Large intestine (tissue), 3 donors: Measurements from ENCODE around the gene GNAS-AS1. TPM values are rescaled to one million over a fixed set of nuclear protein-coding genes. Genes with fewer than 3 reads are reported as not detected.
A peak's percentile ranks its signal among the peaks of the same experiment; 100 is the strongest.
"Not testable (repeated sequence)": the region's sequence is repeated elsewhere in the genome, so short reads cannot be mapped to it uniquely, and the experiment has no call there.

Source experiments
- DNase-seq, 2 donors: peaks; one replicate each; pipeline versions ENCODE4 v3.0.0 to v3.0.0-alpha.2; 2013
- H3K27ac ChIP-seq: one replicate; pipeline ENCODE4 v1.5.1; 2013; ENCODE audit warnings: low read length
- H3K27me3 ChIP-seq: 2 replicates; pipeline ENCODE4 v1.6.1; 2013; ENCODE audit warnings: low read length; ENCODE audit not compliant: control insufficient read depth, insufficient read depth
- H3K36me3 ChIP-seq: 2 replicates; pipeline ENCODE4 v1.6.1; 2013; ENCODE audit warnings: low read length; ENCODE audit not compliant: control insufficient read depth, insufficient read depth
- H3K4me1 ChIP-seq: one replicate; pipeline ENCODE4 v1.6.1; 2013; ENCODE audit warnings: low read length; ENCODE audit not compliant: control insufficient read depth, insufficient read depth
- H3K4me3 ChIP-seq: one replicate; pipeline ENCODE4 v1.5.1; 2013; ENCODE audit warnings: low read length
- H3K9me3 ChIP-seq: one replicate; pipeline ENCODE4 v1.6.1; 2013; ENCODE audit warnings: mild to moderate bottlenecking, low read depth, low read length, moderate library complexity; ENCODE audit not compliant: control insufficient read depth
- WGBS: methylation state at CpG from one replicate; pipeline ENCODE4 v1.1.5; 2013; ENCODE audit warnings: low lambda C conversion rate; ENCODE audit not compliant: insufficient coverage; 5-methylcytosine and 5-hydroxymethylcytosine counted together
- polyA plus RNA-seq: library from polyadenylated mRNA; unstranded; fragments of 120-200 nt; gene quantifications from one replicate; pipeline ENCODE4 v1.2.1, GENCODE V29; 2013

The GNAS-AS1 gene
- polyA plus RNA-seq, 1 donor: 0.40 TPM

DNA sequence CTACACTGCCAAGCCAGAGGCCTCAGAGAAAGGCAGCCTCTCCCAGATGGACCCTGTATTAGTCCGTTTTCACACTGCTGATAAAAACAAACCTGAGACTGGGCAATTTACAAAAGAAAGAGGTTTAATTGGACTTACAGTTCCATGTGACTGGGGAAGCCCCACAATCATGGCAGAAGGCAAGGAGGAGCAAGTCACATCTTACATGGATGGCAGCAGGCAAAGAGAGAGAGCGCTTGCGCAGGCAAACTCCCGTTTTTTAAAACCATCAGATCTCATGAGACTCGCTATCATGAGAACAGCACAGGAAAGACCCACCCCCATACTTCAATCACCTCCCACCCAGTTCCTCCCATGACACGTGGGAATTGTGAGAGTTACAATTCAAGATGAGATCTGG is 30.2 kb downstream of the GNAS-AS1 start:
- not testable (repeated sequence) for H3K4me3 ChIP-seq, H3K27ac ChIP-seq, H3K27me3 ChIP-seq, H3K36me3 ChIP-seq, DNase-seq, H3K9me3 ChIP-seq, H3K4me1 ChIP-seq
- WGBS: no CpG with 5 or more reads among the region's 6 CpGs

DNA sequence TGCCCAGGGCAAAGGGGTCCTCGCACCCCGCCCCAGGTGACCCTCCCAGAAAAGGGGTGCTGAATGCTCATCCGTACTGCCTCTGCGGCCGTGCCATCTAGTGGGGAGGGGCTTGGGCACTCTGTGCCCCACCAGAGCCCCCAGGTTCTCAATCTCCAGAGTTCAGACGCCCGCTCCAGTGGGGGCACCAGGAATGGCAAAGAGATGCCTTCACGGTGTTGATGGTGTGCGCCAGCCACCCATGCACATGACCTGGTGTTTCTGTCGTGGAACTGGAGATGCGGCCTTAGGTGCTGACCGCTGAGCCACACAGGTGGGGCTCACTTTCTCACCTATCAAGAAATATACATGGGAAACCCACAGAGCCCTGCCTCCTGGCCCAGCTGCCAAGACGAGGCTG is 30.8 kb downstream of the GNAS-AS1 start:
- H3K9me3 ChIP-seq: peaks cover 3% of the 10 kb centered on the region
- no peak overlapping the region for H3K27ac ChIP-seq
- H3K4me1 ChIP-seq: no peaks in the 10 kb centered on the region
- H3K27me3 ChIP-seq: no peaks in the 10 kb centered on the region
- H3K4me3 ChIP-seq: no peak overlapping the region
- no CpG with 5 or more reads among the region's 13 CpGs for WGBS
- H3K36me3 ChIP-seq: no peaks in the 10 kb centered on the region
- DNase-seq: no peak

DNA sequence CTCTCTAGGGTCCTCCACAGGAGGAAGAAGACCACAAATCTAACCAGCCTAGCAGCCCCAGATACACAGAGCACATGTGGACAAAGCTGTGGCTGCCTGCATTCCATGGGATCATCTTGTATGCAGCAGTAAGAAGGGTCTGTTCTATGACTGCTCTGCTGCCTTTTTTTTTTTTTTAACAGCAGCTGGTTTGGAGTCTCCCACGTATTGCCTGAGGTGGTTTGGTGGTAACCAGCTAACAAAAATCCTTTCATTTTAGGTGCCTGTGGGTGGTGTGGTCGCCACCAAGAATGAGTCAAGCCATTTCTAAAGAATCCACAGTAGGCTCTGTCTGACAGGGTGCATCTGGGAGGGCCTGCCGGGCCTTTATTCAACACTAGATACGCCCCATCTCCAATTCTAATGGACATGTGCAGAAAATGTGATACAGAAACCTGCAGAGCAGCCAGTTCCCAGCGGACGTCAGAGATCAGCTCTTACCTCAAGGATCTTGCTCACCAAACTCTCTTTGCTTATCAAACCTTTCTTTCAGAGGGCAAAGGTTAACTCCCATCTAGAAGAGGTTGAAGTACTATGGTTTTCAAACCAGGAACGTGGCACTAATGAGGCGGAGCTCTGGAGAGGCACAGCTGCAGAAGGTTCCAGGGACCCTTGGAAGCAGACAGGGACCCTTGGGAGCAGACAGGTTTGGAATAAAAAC is 32.0 kb downstream of the GNAS-AS1 start:
- peak in 1 of 2 donors; percentile 30 for DNase-seq
- no CpG with 5 or more reads among the region's 8 CpGs for WGBS

DNA sequence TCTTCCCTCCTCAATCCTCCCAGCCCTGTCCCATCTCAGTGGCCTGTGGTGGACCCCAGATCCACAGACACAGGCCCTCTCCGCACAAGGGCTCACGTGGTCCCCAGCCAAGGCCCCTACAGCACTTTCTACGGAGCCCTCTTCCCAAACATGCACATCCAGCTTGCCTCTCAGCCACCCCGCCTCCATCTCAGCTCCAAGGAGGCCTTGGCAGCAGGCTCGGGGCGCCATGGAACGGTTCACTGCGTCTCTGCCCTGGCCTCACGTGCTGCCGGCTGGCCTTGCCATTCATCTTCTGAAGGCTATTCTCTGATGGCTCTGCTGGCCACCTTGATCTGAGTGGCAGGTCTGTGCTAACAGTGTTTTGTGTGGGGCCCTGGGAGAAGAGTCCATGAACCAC is 33.0 kb downstream of the GNAS-AS1 start:
- Histone ChIP-seq H3K27ac (no peak overlapping the region), H3K27me3 (no peaks in the 10 kb centered on the region), H3K9me3 (peaks cover 3% of the 10 kb centered on the region), H3K4me1 (no peaks in the 10 kb centered on the region), H3K36me3 (no peaks in the 10 kb centered on the region), H3K4me3 (no peak overlapping the region)
- no peak for DNase-seq
- WGBS: no CpG with 5 or more reads among the region's 10 CpGs

More for the DNA sequence above, 32.0 kb downstream of the GNAS-AS1 start:
- Histone ChIP-seq H3K27me3 (no peaks in the 10 kb centered on the region), H3K27ac (no peak overlapping the region), H3K36me3 (no peaks in the 10 kb centered on the region), H3K4me3 (no peak overlapping the region), H3K4me1 (no peaks in the 10 kb centered on the region), H3K9me3 (peaks cover 3% of the 10 kb centered on the region)

DNA sequence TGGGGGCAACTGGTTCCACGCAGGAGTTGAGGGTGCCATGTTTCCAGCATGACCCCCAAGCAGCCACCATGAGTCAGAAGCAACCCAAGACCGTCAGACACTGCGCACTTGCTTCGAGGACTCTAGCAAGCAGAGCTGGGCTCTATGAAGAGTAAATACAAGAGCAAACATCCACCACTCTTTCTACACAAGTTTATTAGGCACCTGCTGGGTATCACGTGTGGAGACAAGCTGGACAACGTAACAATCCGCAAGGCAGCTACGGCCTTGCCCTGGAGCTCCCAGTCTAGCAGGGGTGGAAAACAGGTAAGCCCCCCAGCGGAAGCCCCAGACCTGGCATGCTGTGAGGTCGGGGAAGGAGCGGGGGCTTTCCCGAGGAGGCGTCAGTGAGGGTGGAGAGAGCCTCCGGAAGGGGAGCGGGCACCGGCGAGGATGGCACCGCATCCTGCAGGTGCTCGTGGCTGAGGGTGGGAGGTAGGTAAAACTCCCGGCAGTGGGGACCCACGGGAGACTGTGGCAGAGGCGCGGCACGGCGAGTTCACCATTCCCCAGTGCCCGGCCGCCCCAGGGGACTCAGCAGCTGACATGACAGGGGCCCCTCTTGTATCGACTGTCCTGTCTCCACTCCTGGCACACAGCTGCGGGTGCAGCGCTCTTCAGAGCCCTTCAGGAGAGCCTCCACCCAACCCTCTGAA is 33.6 kb downstream of the GNAS-AS1 start:
- DNase-seq: no peak
- Histone ChIP-seq H3K4me3 (no peak overlapping the region), H3K9me3 (peaks cover 3% of the 10 kb centered on the region), H3K36me3 (no peaks in the 10 kb centered on the region), H3K27me3 (peaks cover 2% of the 10 kb centered on the region), H3K27ac (no peak overlapping the region), H3K4me1 (no peaks in the 10 kb centered on the region)
- no CpG with 5 or more reads among the region's 30 CpGs for WGBS

DNA sequence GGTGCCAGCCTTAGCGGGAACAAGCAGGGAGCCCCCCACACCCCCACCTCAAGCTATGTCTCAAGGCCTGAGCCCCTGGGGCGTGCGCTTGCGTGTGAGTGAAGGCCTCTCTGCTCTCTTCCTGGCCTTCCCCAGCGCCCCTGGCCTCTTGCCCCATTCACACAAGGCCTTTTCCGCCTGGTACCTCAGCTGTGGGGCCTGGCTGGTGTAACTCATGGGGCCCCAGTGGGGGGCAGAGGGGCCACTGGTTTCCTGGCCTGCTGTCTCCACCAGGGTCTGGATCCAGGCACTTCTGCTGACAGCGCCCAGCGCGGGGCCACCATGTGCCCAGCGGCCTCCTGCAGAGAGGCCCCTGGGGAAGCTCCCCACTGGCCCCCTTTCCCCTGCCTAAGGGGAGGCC is 34.7 kb downstream of the GNAS-AS1 start:
- WGBS: no CpG with 5 or more reads among the region's 10 CpGs
- Histone ChIP-seq H3K27ac (no peak overlapping the region), H3K36me3 (no peaks in the 10 kb centered on the region), H3K4me1 (no peaks in the 10 kb centered on the region), H3K27me3 (peaks cover 7% of the 10 kb centered on the region), H3K9me3 (peaks cover 3% of the 10 kb centered on the region), H3K4me3 (no peak overlapping the region)
- no peak for DNase-seq

DNA sequence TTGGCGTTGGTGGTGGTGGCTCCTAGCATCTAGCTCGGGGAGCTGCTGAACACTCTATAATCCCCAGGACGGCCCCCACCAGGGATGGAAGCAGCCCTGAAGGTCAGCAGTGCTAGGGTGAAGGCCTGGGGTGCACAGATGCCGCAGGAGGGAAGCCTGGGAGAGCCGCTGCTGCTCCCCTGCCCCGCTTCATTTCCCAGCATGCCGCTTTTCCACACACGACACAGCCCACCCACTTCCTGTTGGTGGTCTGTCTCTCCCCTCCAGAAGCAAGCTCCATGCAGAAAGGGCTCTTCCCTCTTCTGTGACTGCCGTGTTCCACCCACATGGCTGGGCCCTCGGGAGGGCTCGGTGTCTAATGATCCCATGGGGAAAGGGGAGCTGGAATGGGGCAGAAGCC is 35.3 kb downstream of the GNAS-AS1 start:
- peaks cover 7% of the 10 kb centered on the region for H3K27me3 ChIP-seq
- no CpG with 5 or more reads among the region's 11 CpGs for WGBS
- H3K36me3 ChIP-seq: no peaks in the 10 kb centered on the region
- no peak overlapping the region for H3K4me3 ChIP-seq
- no peak overlapping the region for H3K27ac ChIP-seq
- H3K9me3 ChIP-seq: no peaks in the 10 kb centered on the region
- no peak for DNase-seq
- H3K4me1 ChIP-seq: no peaks in the 10 kb centered on the region

DNA sequence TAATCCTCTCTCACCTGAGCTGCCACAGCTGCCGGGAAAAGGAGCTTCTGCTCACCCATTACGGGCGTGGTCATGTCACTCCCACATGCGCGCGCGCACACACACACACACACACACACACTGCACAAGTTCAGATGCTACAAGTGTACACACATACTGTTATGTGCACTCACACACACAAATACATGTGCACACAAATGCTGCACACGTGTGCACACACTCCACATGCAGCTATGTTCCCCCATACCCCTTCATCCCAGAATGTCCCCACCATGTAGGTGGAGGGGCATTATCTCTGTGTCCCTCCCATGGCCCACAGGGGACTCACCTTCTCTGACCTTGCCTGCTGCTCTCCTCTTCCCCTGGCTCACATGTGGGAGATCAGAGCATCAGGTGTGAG is 37.3 kb downstream of the GNAS-AS1 start:
- Histone ChIP-seq H3K36me3 (no peaks in the 10 kb centered on the region), H3K27ac (no peak overlapping the region), H3K27me3 (peaks cover 7% of the 10 kb centered on the region), H3K9me3 (no peaks in the 10 kb centered on the region), H3K4me1 (no peaks in the 10 kb centered on the region), H3K4me3 (no peak overlapping the region)
- WGBS: no CpG with 5 or more reads among the region's 8 CpGs
- no peak for DNase-seq

DNA sequence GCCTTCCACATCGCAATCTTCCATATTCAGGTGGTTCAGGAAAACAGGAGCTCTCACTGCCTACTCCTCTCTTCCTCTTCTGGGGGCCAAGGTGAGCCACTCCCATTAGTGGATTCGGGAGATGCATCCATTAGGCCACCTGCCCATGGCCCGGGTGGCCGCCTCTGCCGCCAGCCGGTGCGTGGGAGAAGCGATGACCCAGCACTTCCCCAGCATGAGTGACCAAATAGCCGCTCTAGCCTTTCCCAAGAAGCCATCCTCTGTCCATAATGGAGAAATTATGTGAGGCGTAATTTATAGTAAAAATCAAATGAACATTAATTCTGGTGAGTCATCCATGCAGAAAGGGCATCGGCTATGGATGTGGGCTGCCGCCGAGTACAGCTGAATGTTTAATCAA is 39.4 kb downstream of the GNAS-AS1 start:
- H3K9me3 ChIP-seq: no peaks in the 10 kb centered on the region
- no peak for DNase-seq
- WGBS: no CpG with 5 or more reads among the region's 13 CpGs
- peaks cover 7% of the 10 kb centered on the region for H3K27me3 ChIP-seq
- H3K27ac ChIP-seq: no peak overlapping the region
- H3K4me1 ChIP-seq: no peaks in the 10 kb centered on the region
- H3K36me3 ChIP-seq: no peaks in the 10 kb centered on the region
- no peak overlapping the region for H3K4me3 ChIP-seq

DNA sequence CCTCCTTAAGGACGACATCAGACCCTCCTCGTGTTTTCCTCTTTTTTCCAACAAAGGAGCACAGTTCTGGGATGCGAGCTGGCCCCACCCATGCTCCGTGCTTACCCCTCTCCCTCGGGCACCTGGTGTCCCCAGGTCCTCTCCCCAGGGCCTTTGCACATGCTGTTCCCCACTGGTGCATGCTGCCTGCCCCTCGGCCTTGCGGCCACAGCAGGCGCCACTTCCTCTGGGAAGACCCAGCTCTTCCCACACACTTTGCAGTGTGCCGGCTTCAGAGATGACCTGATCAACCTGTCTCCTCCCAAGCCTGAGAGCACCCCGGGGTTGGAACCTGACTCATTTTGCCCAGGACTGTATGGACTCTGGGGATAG is 39.8 kb downstream of the GNAS-AS1 start:
- Histone ChIP-seq H3K27me3 (peaks cover 7% of the 10 kb centered on the region), H3K9me3 (no peaks in the 10 kb centered on the region), H3K4me3 (no peak overlapping the region), H3K4me1 (no peaks in the 10 kb centered on the region), H3K27ac (no peak overlapping the region), H3K36me3 (no peaks in the 10 kb centered on the region)
- DNase-seq: no peak
- no CpG with 5 or more reads among the region's 10 CpGs for WGBS
